ENCODE results near the gene ADGRV1.

The ADGRV1 gene

DNA sequence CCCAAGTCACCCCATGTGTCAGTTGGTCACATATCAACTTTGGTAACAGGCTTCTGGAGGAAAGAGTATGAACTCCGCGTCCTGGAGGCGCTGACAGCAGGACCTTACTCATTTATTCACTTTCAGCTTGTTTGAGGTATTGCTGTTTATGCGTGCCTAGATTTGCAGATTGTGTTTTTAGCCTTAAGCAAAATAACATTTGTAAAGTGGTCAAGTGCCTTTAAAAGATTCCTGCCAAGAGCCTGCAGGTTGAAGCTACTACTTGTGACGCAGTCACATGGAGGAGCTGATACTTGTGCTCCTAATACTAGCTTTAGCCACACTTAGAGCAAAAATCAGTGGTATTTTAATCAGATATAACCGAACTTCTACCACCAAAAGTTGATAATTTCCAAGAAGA is 351.3 kb downstream of the ADGRV1 start:
- H3K36me3 ChIP-seq (ENCODE audit: control insufficient read depth, insufficient read depth, low read length), result no peaks in the 10 kb centered on the region
- DNase-seq (ENCODE audit: extremely low read depth, insufficient read length), result no peak
- H3K4me3 ChIP-seq (replicated peaks; ENCODE audit: low read depth, low read length), result no peak overlapping the region
- TF ChIP-seq, protein P1, sequence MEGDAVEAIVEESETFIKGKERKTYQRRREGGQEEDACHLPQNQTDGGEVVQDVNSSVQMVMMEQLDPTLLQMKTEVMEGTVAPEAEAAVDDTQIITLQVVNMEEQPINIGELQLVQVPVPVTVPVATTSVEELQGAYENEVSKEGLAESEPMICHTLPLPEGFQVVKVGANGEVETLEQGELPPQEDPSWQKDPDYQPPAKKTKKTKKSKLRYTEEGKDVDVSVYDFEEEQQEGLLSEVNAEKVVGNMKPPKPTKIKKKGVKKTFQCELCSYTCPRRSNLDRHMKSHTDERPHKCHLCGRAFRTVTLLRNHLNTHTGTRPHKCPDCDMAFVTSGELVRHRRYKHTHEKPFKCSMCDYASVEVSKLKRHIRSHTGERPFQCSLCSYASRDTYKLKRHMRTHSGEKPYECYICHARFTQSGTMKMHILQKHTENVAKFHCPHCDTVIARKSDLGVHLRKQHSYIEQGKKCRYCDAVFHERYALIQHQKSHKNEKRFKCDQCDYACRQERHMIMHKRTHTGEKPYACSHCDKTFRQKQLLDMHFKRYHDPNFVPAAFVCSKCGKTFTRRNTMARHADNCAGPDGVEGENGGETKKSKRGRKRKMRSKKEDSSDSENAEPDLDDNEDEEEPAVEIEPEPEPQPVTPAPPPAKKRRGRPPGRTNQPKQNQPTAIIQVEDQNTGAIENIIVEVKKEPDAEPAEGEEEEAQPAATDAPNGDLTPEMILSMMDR (IDR thresholded peaks at IDR 0.05; ENCODE audit: insufficient read depth, low read length, poor library complexity, severe bottlenecking), result no peak
- no peaks in the 10 kb centered on the region for H3K27me3 ChIP-seq (replicated peaks; ENCODE audit: control insufficient read depth, insufficient read depth, low read length)

DNA sequence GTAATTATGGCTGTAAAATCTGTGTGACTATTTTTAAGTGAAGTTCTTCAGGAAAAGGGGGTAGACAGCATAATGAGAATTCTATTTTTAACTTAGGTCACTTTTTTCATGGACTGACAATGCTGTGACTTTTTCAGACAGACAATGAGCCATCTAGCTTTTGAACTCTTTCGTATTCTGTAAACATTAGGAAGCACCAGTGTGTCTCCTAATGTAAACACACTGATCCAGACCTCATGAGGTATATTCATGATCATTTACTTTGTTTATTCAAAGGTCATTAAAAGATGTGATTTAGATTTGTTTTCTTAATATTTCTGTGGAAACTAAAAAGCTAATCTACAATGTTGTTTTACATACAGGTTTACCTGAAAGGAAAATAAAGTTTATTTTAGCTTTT is 352.6 kb downstream of the ADGRV1 start:
- TF ChIP-seq, protein P1 (IDR thresholded peaks at IDR 0.05; ENCODE audit: insufficient read depth, low read length, poor library complexity, severe bottlenecking), result no peak
- Histone ChIP-seq H3K4me3 (replicated peaks; ENCODE audit: low read depth, low read length) (no peak overlapping the region), H3K27me3 (replicated peaks; ENCODE audit: control insufficient read depth, insufficient read depth, low read length) (no peaks in the 10 kb centered on the region), H3K36me3 (ENCODE audit: control insufficient read depth, insufficient read depth, low read length) (no peaks in the 10 kb centered on the region)
- no peak for DNase-seq (ENCODE audit: extremely low read depth, insufficient read length)

DNA sequence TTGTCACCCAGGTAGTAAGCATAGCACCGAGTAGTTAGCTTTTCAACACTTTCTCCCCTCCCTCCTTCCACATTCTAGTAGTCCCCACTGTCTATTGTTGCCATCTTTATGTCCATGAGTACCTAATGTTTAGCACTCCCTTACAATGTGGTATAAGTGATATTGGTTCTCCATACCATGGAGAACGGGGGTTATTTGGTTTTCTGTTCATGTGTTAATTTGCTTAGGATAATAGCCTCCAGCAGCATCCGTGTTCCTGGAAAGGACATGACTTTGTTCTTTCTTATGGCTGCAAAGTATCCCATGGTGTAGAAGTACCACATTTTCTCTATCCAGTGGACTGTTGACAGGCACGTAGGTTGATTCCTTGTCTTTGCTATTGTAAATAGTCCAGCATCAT is 353.9 kb downstream of the ADGRV1 start:
- DNase-seq (ENCODE audit: extremely low read depth, insufficient read length), result no peak
- TF ChIP-seq, protein P1 (IDR thresholded peaks at IDR 0.05; ENCODE audit: insufficient read depth, low read length, poor library complexity, severe bottlenecking), result no peak
- Histone ChIP-seq H3K4me3 (replicated peaks; ENCODE audit: low read depth, low read length) (no peak overlapping the region), H3K36me3 (ENCODE audit: control insufficient read depth, insufficient read depth, low read length) (no peaks in the 10 kb centered on the region), H3K27me3 (replicated peaks; ENCODE audit: control insufficient read depth, insufficient read depth, low read length) (no peaks in the 10 kb centered on the region)

DNA sequence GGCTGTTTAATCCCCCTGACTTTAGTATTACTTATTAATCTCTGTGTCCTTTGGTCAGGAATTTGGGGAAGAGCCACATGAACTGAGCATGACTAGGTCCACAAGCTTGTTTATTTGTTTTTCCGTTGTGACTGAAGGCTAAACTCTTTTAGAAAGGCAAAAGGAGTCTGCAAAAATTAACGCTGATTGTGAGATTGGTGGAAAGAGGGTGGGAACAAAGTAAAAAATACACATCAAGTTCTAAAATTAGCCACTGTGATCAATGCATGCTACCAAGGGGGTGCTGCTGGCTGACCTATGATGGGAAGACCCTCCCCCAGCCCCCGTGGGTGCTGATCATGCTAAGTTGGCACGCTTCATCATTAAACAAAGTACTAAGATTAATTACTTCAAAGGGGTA is 356.8 kb downstream of the ADGRV1 start:
- TF ChIP-seq, protein P1 (IDR thresholded peaks at IDR 0.05; ENCODE audit: insufficient read depth, low read length, poor library complexity, severe bottlenecking), result no peak
- Histone ChIP-seq H3K4me3 (replicated peaks; ENCODE audit: low read depth, low read length) (no peak overlapping the region), H3K36me3 (ENCODE audit: control insufficient read depth, insufficient read depth, low read length) (no peaks in the 10 kb centered on the region), H3K27me3 (replicated peaks; ENCODE audit: control insufficient read depth, insufficient read depth, low read length) (no peaks in the 10 kb centered on the region)
- no peak for DNase-seq (ENCODE audit: extremely low read depth, insufficient read length)

DNA sequence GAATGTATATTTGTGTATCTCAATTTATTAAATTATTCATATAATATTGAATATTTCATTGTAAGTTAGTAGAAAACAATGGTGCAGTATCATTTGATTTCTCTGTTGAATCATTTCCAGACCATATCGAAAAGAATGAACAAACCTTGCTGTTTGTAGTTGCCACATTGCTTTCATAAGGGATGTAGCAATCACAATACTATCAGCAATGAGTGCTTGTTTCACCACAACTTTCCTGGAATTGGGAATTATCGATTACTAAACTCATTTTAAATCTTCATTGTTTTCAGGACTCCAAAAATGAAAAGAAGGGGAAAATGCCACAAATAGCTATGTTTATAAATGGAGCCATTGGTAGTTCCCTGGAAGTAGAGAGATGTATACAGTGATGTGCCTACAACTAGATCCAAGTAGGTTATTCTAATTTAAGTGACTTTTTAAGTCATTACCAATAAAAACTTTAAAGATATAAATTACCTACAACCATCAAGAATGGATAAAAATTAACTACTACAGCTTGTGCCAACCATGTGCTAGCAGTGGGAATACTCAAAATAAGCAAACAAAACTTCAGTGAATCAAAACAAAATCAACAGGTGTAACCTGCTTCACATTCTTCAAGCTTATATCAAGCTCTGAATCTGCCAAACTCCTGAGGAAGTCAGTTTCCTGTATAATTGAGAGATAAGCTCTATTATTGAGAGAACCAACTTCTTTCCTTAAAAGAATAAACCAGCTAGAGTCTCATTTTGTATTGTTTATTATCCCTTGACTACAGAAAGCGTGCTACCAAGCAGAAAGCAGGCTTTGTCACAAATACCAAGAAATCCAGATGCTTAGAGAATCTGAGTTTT is 358.6 kb downstream of the ADGRV1 start:
- no peaks in the 10 kb centered on the region for H3K27me3 ChIP-seq (replicated peaks; ENCODE audit: control insufficient read depth, insufficient read depth, low read length)
- H3K36me3 ChIP-seq (ENCODE audit: control insufficient read depth, insufficient read depth, low read length), result no peaks in the 10 kb centered on the region
- TF ChIP-seq, protein P1 (IDR thresholded peaks at IDR 0.05; ENCODE audit: insufficient read depth, low read length, poor library complexity, severe bottlenecking), result no peak
- H3K4me3 ChIP-seq (replicated peaks; ENCODE audit: low read depth, low read length), result no peak overlapping the region
- DNase-seq (ENCODE audit: extremely low read depth, insufficient read length), result no peak

Measured in GM06990 (cell line).